IMR-90 (cell line): ENCODE measurements around the gene PTPRC. TPM values are rescaled to one million over a fixed set of nuclear protein-coding genes. Genes with fewer than 3 reads are reported as not detected.

Source experiments
- ATAC-seq: fragments of 200-7000 bp; cut with Tn5 transposase; 2 replicates; pipeline ENCODE4 v1.9.1; 2020; ENCODE audit warnings: low read depth, mild to moderate bottlenecking, moderate library complexity
- BruUV-seq: library from RNA; stranded (reverse); fragments of 400-500 nt; replicated peaks from 2 replicates; lab custom pipeline; 2021; lab: Mats Ljungman, UMichigan
- CTCF ChIA-PET: fragments of 300-600 bp; formaldehyde crosslinking; extraction: SDS; loops from one replicate; lab custom pipeline; 2021; ENCODE audit warnings: antibody characterized with exemption; lab: Yijun Ruan, JAX
- POLR2A ChIA-PET: fragments of 300-600 bp; sonication (Branson Sonifier 250); formaldehyde crosslinking; loops from one replicate; lab custom pipeline; 2022; ENCODE audit warnings: antibody characterized with exemption; ENCODE audit not compliant: unreplicated experiment; lab: Charles Lee
- DNase-seq: peaks from one replicate; pipeline ENCODE4 v3.0.0; 2013
- H2AFZ ChIP-seq: replicated peaks from 2 replicates; pipeline ENCODE3; 2013; ENCODE audit warnings: low read length, mild to moderate bottlenecking; ENCODE audit not compliant: poor library complexity
- H2AK5ac ChIP-seq: 2 replicates; pipeline ENCODE4 v1.6.1; 2013; ENCODE audit warnings: low read depth, low read length, inconsistent platforms
- H2AK9ac ChIP-seq: replicated peaks from 2 replicates; pipeline ENCODE3; 2013; ENCODE audit warnings: mild to moderate bottlenecking, low read depth, low read length, moderate library complexity; ENCODE audit not compliant: poor library complexity
- H2BK120ac ChIP-seq: 2 replicates; pipeline ENCODE4 v1.6.1; 2013; ENCODE audit warnings: low read depth, low read length, inconsistent platforms
- H2BK15ac ChIP-seq: 3 replicates; pipeline ENCODE4 v1.6.1; 2013; ENCODE audit warnings: low read depth, low read length, inconsistent platforms
- H2BK20ac ChIP-seq: 2 replicates; pipeline ENCODE4 v1.6.1; 2013; ENCODE audit warnings: low read depth, mild to moderate bottlenecking, inconsistent platforms, low read length, moderate library complexity
- H2BK5ac ChIP-seq: 2 replicates; pipeline ENCODE4 v1.6.1; 2013; ENCODE audit warnings: mild to moderate bottlenecking, low read depth, low read length, inconsistent platforms; ENCODE audit not compliant: poor library complexity, severe bottlenecking
- H3K14ac ChIP-seq: replicated peaks from 2 replicates; pipeline ENCODE4 v1.6.1; 2013; ENCODE audit warnings: low read depth, low read length, inconsistent platforms
- H3K18ac ChIP-seq: 2 replicates; pipeline ENCODE4 v1.6.1; 2013; ENCODE audit warnings: low read depth, low read length, control low read depth
- H3K23ac ChIP-seq: 2 replicates; pipeline ENCODE4 v1.6.1; 2013; ENCODE audit warnings: low read depth, low read length, inconsistent platforms
- H3K27ac ChIP-seq: 2 replicates; pipeline ENCODE4 v1.5.1; 2013; ENCODE audit warnings: mild to moderate bottlenecking, control low read depth, low read length; ENCODE audit not compliant: insufficient read depth
- H3K27me3 ChIP-seq: 2 replicates; pipeline ENCODE4 v1.6.1; 2013; ENCODE audit warnings: low read length; ENCODE audit not compliant: control insufficient read depth, insufficient read depth
- H3K36me3 ChIP-seq: 2 replicates; pipeline ENCODE4 v1.6.1; 2013; ENCODE audit warnings: low read length, mixed read lengths; ENCODE audit not compliant: control insufficient read depth, insufficient read depth
- H3K4ac ChIP-seq: 2 replicates; pipeline ENCODE4 v1.6.1; 2013; ENCODE audit warnings: low read depth, low read length, inconsistent platforms
- H3K4me1 ChIP-seq: 2 replicates; pipeline ENCODE4 v1.6.1; 2013; ENCODE audit warnings: low read length, mixed read lengths; ENCODE audit not compliant: control insufficient read depth, insufficient read depth
- H3K4me2 ChIP-seq: 2 replicates; pipeline ENCODE4 v1.6.1; 2013; ENCODE audit warnings: low read depth, mild to moderate bottlenecking, control low read depth, low read length, moderate library complexity
- H3K4me3 ChIP-seq: 2 replicates; pipeline ENCODE4 v1.5.1; 2013; ENCODE audit warnings: low read depth, mild to moderate bottlenecking, control low read depth, low read length, moderate library complexity; ENCODE audit not compliant: insufficient read depth
- H3K56ac ChIP-seq: 2 replicates; pipeline ENCODE4 v1.6.1; 2013; ENCODE audit warnings: low read length, inconsistent platforms; ENCODE audit not compliant: insufficient read depth; ENCODE audit errors: extremely low read depth
- H3K79me1 ChIP-seq, 2 experiments: 2 replicates each; pipeline ENCODE4 v1.6.1; 2013; ENCODE audit warnings: low read length in 2 of 2, inconsistent platforms in 1 of 2, low read depth in 1 of 2
- H3K9ac ChIP-seq: 2 replicates; pipeline ENCODE4 v1.6.1; 2013; ENCODE audit warnings: low read depth, low read length, control low read depth
- H3K9me1 ChIP-seq: 2 replicates; pipeline ENCODE4 v1.6.1; 2013; ENCODE audit warnings: low read length, inconsistent platforms; ENCODE audit not compliant: insufficient read depth
- H3K9me3 ChIP-seq: 2 replicates; pipeline ENCODE4 v1.6.1; 2013; ENCODE audit warnings: low read length; ENCODE audit not compliant: control insufficient read depth, insufficient read depth
- H4K20me1 ChIP-seq: 2 replicates; pipeline ENCODE4 v1.6.1; 2013; ENCODE audit warnings: low read length, inconsistent platforms; ENCODE audit not compliant: insufficient read depth
- H4K5ac ChIP-seq: 2 replicates; pipeline ENCODE4 v1.6.1; 2013; ENCODE audit warnings: mild to moderate bottlenecking, low read depth, low read length, control low read depth
- H4K8ac ChIP-seq, 2 experiments: 2 replicates each; pipeline ENCODE4 v1.6.1; 2013; ENCODE audit warnings: low read depth in 2 of 2, low read length in 2 of 2, control low read depth in 1 of 2, inconsistent platforms in 1 of 2
- H4K91ac ChIP-seq: 2 replicates; pipeline ENCODE4 v1.6.1; 2013; ENCODE audit warnings: low read depth, low read length, inconsistent platforms; ENCODE audit not compliant: insufficient read depth
- BHLHE40 ChIP-seq: fragments of 150-350 bp; IDR thresholded peaks from 2 replicates; pipeline ENCODE4 v1.6.1; 2016; ENCODE audit warnings: mild to moderate bottlenecking, low read depth, low read length
- CEBPB ChIP-seq: IDR thresholded peaks from 2 replicates; pipeline ENCODE4 v1.6.1; 2012; ENCODE audit warnings: low read depth, low read length, improper control_type of control experiment
- CHD1 ChIP-seq: IDR thresholded peaks from 2 replicates; pipeline ENCODE4 v1.6.1; 2012; ENCODE audit warnings: low read depth, low read length, improper control_type of control experiment
- CTCF ChIP-seq: conservative IDR thresholded peaks from 2 replicates; pipeline ENCODE4 v1.5.1; 2012; ENCODE audit warnings: mild to moderate bottlenecking, low read depth, low read length, improper control_type of control experiment
- MAFK ChIP-seq: IDR thresholded peaks from 2 replicates; pipeline ENCODE4 v1.6.1; 2012; ENCODE audit warnings: low read depth, low read length, improper control_type of control experiment
- MXI1 ChIP-seq: IDR thresholded peaks from 2 replicates; pipeline ENCODE4 v1.6.1; 2012; ENCODE audit warnings: low read depth, mild to moderate bottlenecking, low read length, moderate library complexity, borderline replicate concordance
- POLR2A ChIP-seq: IDR thresholded peaks from 2 replicates; pipeline ENCODE4 v1.6.1; 2012; ENCODE audit warnings: mild to moderate bottlenecking, low read depth, low read length
- RFX5 ChIP-seq: IDR thresholded peaks from 2 replicates; pipeline ENCODE4 v1.8.0; 2012; ENCODE audit warnings: low read depth, mild to moderate bottlenecking, low read length, moderate library complexity
- SMC3 ChIP-seq: fragments of 150-350 bp; IDR thresholded peaks from 2 replicates; pipeline ENCODE4 v1.6.1; 2016; ENCODE audit warnings: low read depth, mild to moderate bottlenecking, antibody characterized with exemption, low read length, moderate library complexity
- USF2 ChIP-seq: fragments of 150-350 bp; IDR thresholded peaks from 2 replicates; pipeline ENCODE4 v1.6.1; 2017; ENCODE audit warnings: mild to moderate bottlenecking, antibody characterized with exemption, low read length, low read depth
- WGBS, 2 experiments: methylation state at CpG; one replicate each; pipeline versions ENCODE4 v1.1.5 to v1.1.7; 2013; ENCODE audit warnings: missing lambda C conversion rate in 2 of 2; ENCODE audit not compliant: insufficient read length in 1 of 2; ENCODE audit errors: extremely low coverage in 2 of 2; 5-methylcytosine and 5-hydroxymethylcytosine counted together
- dilution Hi-C: fragments of 300-500 bp; cut with HindIII; formaldehyde crosslinking; loops from one replicate; pipeline ENCODE4 v1.14.3; 2018; ENCODE audit warnings: low sequenced_read_pairs; ENCODE audit not compliant: unreplicated experiment
- in situ Hi-C: fragments of 300-500 bp; cut with MboI; formaldehyde crosslinking; loops from 3 replicates; pipeline ENCODE4 v1.14.3; 2019; ENCODE audit warnings: low sequenced_read_pairs, inconsistent platforms, mixed read lengths
- intact Hi-C: fragments of 100-400 bp; cut with micrococcal nuclease; formaldehyde crosslinking; loops from 2 replicates; pipeline ENCODE4 v1.10.0; 2022
- polyA plus RNA-seq, 3 experiments: library from polyadenylated mRNA; depleted of rRNA; stranded (reverse); fragments of >200 nt; gene quantifications; 2 replicates each; pipeline ENCODE4 v1.2.3, GENCODE V29; 2012; ENCODE audit warnings: low replicate concordance in 1 of 3
- total RNA-seq: library from RNA; depleted of rRNA; stranded (reverse); fragments of >200 nt; gene quantifications from 2 replicates; pipeline ENCODE4 v1.2.3, GENCODE V29; 2012

Gene PTPRC
- total and polyA plus RNA-seq, 2 of the 4 experiments (the other 2 are of a cell fraction): not detected

- Histone ChIP-seq H3K4me2 (no peak overlapping the region), H2BK120ac (no peak overlapping the region), H3K14ac (no peak overlapping the region), H2BK15ac (no peak overlapping the region), H3K9me1 (no peaks in the 10 kb centered on the region; the same call in 1 of the 2 replicates), H3K18ac (no peak overlapping the region), H3K9ac (no peak overlapping the region), H3K36me3 (no peaks in the 10 kb centered on the region), H4K91ac (no peak overlapping the region), H4K8ac (no peak overlapping the region; a peak in 1 of 4 replicates), H3K27ac (no peak overlapping the region), H4K5ac (no peak overlapping the region), H2BK20ac (no peak overlapping the region), H4K20me1 (no peaks in the 10 kb centered on the region), H2BK5ac (no peak overlapping the region), H3K56ac (no peak overlapping the region), H3K23ac (no peak overlapping the region), H3K27me3 (no peaks in the 10 kb centered on the region), H2AK5ac (no peak overlapping the region), H3K9me3 (no peaks in the 10 kb centered on the region), H3K4ac (no peak overlapping the region), H3K79me1 (no peaks in the 10 kb centered on the region), H3K4me1 (peaks cover under 1% of the 10 kb centered on the region; the same call in 1 of the 2 replicates), H2AK9ac (no peak overlapping the region), H3K4me3 (no peak overlapping the region), H2AFZ (no peak overlapping the region)
- ChIA-PET POLR2A (no interaction called here), CTCF (interaction anchor here (0.6 kb wide), 2 partner anchors 11 to 16 kb away, joined by 3 to 5 read pairs; no protein-coding TSS in a partner anchor)
- ATAC-seq (no peak), DNase-seq (no peak)
- no TSS peak for BruUV-seq
- intact Hi-C loops: no loop called here
- in situ Hi-C loops: loop anchor here (10.0 to 25.0 kb wide), 3 partner anchors 192 to 1140 kb away; partner anchors contain the start of genes C1orf53 and LHX9
- dilution Hi-C loops: no loop called here
- WGBS, 2 experiments: no CpG with 5 or more reads among the region's 1 CpG
- TF ChIP-seq SMC3 (no peak), CTCF (no peak), CEBPB (no peak), MXI1 (no peak), USF2 (no peak), BHLHE40 (no peak), RFX5 (no peak), POLR2A (no peak), CHD1 (no peak), MAFK (no peak)
Measured at GRCh38 chr1:198677027-198677426, 38.2 kb downstream of the PTPRC start.
